ENCODE results near the gene DARS2.

Gene DARS2

DNA sequence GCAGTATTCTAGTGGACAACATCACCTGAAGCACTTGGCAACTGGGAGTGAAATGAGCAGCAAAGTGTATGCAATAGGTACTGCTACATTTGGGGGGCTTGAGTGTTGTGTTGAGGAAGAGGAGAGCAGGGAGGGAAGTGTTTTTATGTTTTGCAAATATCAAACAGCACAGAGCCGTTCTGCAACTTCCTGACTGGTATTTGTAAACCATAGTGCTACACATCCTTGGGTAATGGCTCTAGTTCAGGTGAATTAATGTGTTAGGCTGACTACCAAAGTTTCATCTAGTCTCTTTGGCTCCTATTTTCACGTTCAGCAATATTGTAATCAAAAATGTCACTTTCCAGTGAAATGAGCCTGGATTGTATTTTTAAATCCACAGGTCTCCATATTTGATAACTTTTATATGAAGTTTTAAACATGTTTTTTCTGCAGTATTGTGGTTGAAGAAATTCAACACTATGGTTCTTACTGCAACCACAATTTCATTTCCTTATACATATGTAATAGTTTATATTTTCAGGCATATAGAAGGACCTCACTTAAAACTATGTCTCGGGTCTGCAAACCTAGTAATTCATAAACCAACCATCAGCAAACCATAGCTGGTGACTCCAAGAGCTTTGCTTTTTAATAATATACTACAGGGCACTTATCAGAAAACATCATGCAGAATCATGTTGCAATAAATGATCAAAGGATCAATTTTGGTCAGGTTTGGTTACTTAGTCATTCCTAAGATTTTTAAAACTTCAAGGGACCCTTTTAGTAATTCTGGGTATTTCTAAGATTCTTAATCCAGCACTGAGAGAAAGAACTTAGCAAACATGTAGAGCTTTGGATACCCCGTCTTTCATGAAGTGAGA, 62.5 kb downstream of the DARS2 start:
- no peak for DNase-seq (ENCODE audit: low read depth in 2 of 3, low spot score in 2 of 3)

DNA sequence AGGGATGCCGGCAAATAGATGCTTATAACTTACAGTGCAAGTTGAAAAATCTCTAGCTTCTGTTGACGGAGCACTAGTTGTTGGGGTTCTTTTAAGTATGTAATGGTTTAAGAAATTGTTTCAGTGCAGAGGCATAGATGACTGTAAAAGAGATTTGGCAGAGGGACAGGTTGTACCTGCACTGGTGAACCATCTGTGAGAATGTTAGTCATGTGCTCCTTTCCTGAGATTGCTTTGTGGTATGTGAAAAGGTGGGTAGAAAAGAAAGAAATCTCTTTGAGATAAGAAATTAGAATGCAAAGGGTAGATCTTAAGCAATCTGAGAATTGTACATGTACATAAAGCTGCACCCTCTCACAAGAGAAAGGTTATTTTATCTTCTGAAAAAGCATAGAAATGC, 63.2 kb downstream of the DARS2 start:
- DNase-seq (ENCODE audit: low read depth in 2 of 3, low spot score in 2 of 3), result no peak

DNA sequence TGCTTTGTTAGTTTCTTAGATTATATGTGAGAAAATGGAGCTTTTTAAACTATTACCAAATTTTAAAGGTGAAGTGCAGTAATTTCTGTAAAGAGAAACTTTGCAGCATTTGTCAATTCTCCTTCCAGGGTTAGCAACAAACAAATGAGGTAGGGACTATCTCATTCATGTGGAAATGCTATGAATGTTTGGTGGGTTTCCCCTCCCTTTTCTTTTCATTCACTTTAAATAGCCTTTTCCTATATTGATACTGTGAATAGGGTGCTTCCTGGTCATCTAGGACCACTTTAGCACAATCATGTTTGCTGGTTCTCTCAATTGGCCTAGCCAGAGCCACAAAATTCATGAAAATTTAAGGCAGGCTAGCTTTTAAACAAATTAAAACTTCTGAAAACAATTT, 64.3 kb downstream of the DARS2 start:
- DNase-seq (ENCODE audit: low read depth in 2 of 3, low spot score in 2 of 3), result no peak

- no peak for DNase-seq (ENCODE audit: low read depth in 2 of 3, low spot score in 2 of 3)
Measured at GRCh38 chr1:173889885-173890284, 65.4 kb downstream of the DARS2 start.

DNA sequence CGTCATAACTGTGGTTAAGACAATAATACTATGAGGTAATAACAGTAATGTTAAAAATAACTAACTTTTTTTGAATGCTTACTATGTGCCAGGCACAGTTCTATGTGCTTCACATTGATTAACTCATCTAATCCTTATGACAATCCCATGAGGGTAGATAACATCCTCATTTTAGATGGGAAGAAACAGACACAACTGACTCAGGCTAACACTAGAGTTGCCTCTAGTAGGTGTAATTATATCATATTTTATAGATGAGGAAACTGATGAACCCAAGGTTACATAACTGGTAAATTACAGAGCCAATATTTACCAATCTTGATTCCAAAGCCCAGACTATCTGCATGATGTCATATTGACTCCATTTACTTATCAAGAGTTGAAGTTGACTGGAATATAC, 69.1 kb downstream of the DARS2 start:
- no peak for DNase-seq (ENCODE audit: low read depth in 2 of 3, low spot score in 2 of 3)

DNA sequence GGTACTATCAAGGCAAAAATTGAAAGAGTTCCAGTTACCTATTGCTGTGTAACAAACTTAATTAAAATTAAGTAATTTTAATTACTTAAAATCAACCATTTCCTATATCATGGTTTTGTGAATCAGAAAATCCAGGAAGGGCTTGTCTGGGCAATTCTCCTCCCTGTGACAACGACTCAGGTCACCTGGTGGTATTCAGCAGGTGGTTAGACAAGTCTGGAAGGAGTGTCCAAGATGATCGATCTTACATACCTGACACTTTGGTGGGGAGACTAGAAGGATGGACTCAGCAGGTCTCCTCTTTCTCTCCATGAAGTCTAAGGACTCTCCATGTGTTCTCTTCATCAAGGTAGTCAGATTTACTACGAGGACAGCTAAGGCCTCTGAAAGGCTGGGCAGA, 69.7 kb downstream of the DARS2 start:
- no peak for DNase-seq (ENCODE audit: low read depth in 2 of 3, low spot score in 2 of 3)

DNA sequence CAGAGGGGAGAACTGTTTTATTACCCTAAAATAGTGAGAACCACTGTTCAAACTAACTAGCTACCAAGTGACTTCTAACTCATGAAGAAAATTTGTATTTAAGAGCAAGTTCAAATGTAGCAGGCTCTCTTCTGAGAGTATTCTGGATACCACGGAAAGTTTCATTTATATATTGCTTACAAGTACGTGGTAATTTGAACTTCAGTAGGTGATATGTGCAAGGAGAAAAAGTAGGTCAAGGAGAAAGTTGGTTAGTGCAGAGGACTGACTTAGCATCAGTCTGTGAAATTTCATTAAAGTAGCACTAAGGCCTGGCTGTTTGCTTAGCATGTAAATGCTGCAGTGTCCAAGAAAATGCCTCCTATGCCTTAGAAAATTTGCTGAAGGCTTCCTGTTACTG, 76.0 kb downstream of the DARS2 start:
- no peak for DNase-seq (ENCODE audit: low read depth in 2 of 3, low spot score in 2 of 3)

DNA sequence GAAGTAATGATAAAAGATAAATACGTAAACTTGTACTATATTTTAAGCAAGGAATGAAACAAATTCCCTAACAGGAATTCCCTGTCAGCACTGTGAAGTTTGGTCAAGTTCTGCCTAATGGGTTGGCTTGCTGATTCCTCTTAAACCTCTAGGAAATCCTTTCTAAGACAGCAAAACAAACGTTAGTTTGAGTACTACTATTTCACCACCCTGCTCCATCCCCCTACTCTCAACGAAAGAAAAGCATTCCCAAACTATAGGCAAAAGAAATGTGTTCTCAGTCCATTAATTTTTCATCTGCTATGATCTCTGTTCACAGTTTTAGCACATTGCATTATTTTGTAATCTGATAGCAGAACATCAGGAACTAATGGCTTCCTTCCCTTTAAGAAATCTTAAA, 76.5 kb downstream of the DARS2 start:
- no peak for DNase-seq (ENCODE audit: low read depth in 2 of 3, low spot score in 2 of 3)

- no peak for DNase-seq (ENCODE audit: low read depth in 2 of 3, low spot score in 2 of 3)
Measured at GRCh38 chr1:173903827-173904531, 79.5 kb downstream of the DARS2 start.
